Stimulated activated CD8-positive, alpha-beta memory T cell treated with anti-CD3 and anti-CD28 coated beads, Interleukin-15, amount 100 ng/mL, for 24 hours (primary cell): ENCODE results near the gene CEP295NL.

Experiments used
- DNase-seq: peaks from one replicate; pipeline ENCODE4 v3.0.0-alpha.2; 2020; ENCODE audit warnings: low read depth

Gene CEP295NL

GRCh38 chr17:78864117-78864516 is 38.9 kb downstream of the CEP295NL start:
- DNase-seq, result no peak

- DNase-seq, result no peak
Observed at GRCh38 chr17:78862073-78863023, 40.7 kb downstream of the CEP295NL start.

GRCh38 chr17:78861229-78861628 is 41.8 kb downstream of the CEP295NL start:
- no peak for DNase-seq

- no peak for DNase-seq
Observed at GRCh38 chr17:78859051-78859450, 44.0 kb downstream of the CEP295NL start.

GRCh38 chr17:78857266-78857665 is 45.7 kb downstream of the CEP295NL start:
- no peak for DNase-seq

GRCh38 chr17:78855561-78856165 is 47.3 kb downstream of the CEP295NL start:
- DNase-seq, result no peak

GRCh38 chr17:78854508-78854907 is 48.5 kb downstream of the CEP295NL start:
- no peak for DNase-seq

GRCh38 chr17:78853926-78854394 is 49.0 kb downstream of the CEP295NL start:
- DNase-seq, result no peak

GRCh38 chr17:78852709-78853121 is 50.3 kb downstream of the CEP295NL start:
- DNase-seq, result no peak

- no peak for DNase-seq
Observed at GRCh38 chr17:78849026-78849425, 54.0 kb downstream of the CEP295NL start.

- DNase-seq, result no peak
Observed at GRCh38 chr17:78847052-78847451, 55.9 kb downstream of the CEP295NL start.

- DNase-seq, result no peak
Observed at GRCh38 chr17:78844301-78845005, 58.5 kb downstream of the CEP295NL start.

- DNase-seq, result no peak
Observed at GRCh38 chr17:78842881-78843565, 60.0 kb downstream of the CEP295NL start.

GRCh38 chr17:78840780-78841611 is 62.0 kb downstream of the CEP295NL start, which contains the start of gene USP36:
Gene USP36 (minus strand): TSS chr17:78840814. CDS start chr17:78836363, 4,451 bp downstream.
- peak; percentile 99 for DNase-seq
